SK-N-SH (cell line): ENCODE measurements around the gene PNKP. TPM values are rescaled to one million over a fixed set of nuclear protein-coding genes. Genes with fewer than 3 reads are reported as not detected.

Experiments used
- CTCF ChIP-seq: fragments of 200-600 bp; sonication (generic); IDR thresholded peaks from 2 replicates; pipeline ENCODE4 v1.6.1; 2017; ENCODE audit warnings: antibody characterized with exemption, mild to moderate bottlenecking, moderate library complexity
- FOXJ3 ChIP-seq: sonication (generic); formaldehyde crosslinking; IDR thresholded peaks from 2 replicates; pipeline ENCODE4 v1.5.1; 2020; ENCODE audit warnings: mild to moderate bottlenecking, missing genetic modification reagents
- GABPA ChIP-seq: IDR thresholded peaks from 2 replicates; pipeline ENCODE4 v1.4.0; 2012; ENCODE audit warnings: low read depth, mild to moderate bottlenecking
- MAX ChIP-seq: IDR thresholded peaks from 2 replicates; pipeline ENCODE4 v1.4.0; 2012; ENCODE audit warnings: low read depth
- NFIC ChIP-seq: IDR thresholded peaks from 2 replicates; pipeline ENCODE4 v1.4.0; 2012; ENCODE audit warnings: borderline replicate concordance
- NRF1 ChIP-seq: IDR thresholded peaks from 2 replicates; pipeline ENCODE4 v1.6.1; 2012; ENCODE audit warnings: low read depth, mild to moderate bottlenecking, low read length
- POLR2AphosphoS5 ChIP-seq: IDR thresholded peaks from 2 replicates; pipeline ENCODE4 v1.6.1; 2012; ENCODE audit warnings: low read depth, low read length
- RCOR1 ChIP-seq: fragments of 150-350 bp; IDR thresholded peaks from 2 replicates; pipeline ENCODE4 v1.6.1; 2017; ENCODE audit warnings: antibody characterized with exemption, low read length
- REST ChIP-seq: IDR thresholded peaks from 2 replicates; pipeline ENCODE4 v1.6.1; 2012; ENCODE audit warnings: mild to moderate bottlenecking, low read depth, low read length, moderate library complexity
- RFX5 ChIP-seq: IDR thresholded peaks from 2 replicates; pipeline ENCODE4 v1.6.1; 2012; ENCODE audit warnings: mild to moderate bottlenecking, improper control_type of control experiment, low read length
- SIN3A ChIP-seq: IDR thresholded peaks from 2 replicates; pipeline ENCODE4 v1.6.1; 2012; ENCODE audit warnings: low read depth, mild to moderate bottlenecking, low read length, moderate library complexity, borderline replicate concordance
- SMC3 ChIP-seq: IDR thresholded peaks from 2 replicates; pipeline ENCODE4 v1.6.1; 2012; ENCODE audit warnings: low read depth, low read length, improper control_type of control experiment
- USF1 ChIP-seq: IDR thresholded peaks from 2 replicates; pipeline ENCODE4 v1.4.0; 2012; ENCODE audit warnings: low read depth, borderline replicate concordance
- ZBTB33 ChIP-seq: IDR thresholded peaks from 2 replicates; pipeline ENCODE4 v1.4.0; 2012; ENCODE audit warnings: low read depth, borderline replicate concordance
- polyA plus RNA-seq, 3 experiments: library from polyadenylated mRNA; depleted of rRNA; stranded (reverse); fragments of >200 nt; gene quantifications; 2 replicates each; pipeline ENCODE4 v1.2.3, GENCODE V29; 2012

Gene PNKP
- polyA plus RNA-seq, 1 of the 3 experiments (the other 2 are of a cell fraction): 52.0 TPM

GRCh38 chr19:49817964-49818648, 49.3 kb downstream of the PNKP start, which contains the start of gene MED25 (continued):
- no peak for TF ChIP-seq REST
- TF ChIP-seq GABPA: no peak
- no peak for TF ChIP-seq RFX5
- no peak for TF ChIP-seq CTCF
- peak; percentile 50; the same call in 1 of the 2 replicates for TF ChIP-seq SIN3A
- TF ChIP-seq NRF1: peak; percentile 78
- TF ChIP-seq POLR2AphosphoS5: peak; percentile 74
- TF ChIP-seq FOXJ3 (CRISPR knock-in tag): no peak
- no peak for TF ChIP-seq SMC3
- TF ChIP-seq RCOR1: no peak
- TF ChIP-seq ZBTB33: no peak
- no peak for TF ChIP-seq NFIC
- TF ChIP-seq MAX: no peak
- TF ChIP-seq USF1: no peak
